Measurements from ENCODE around the gene NCAPG2. TPM values are rescaled to one million over a fixed set of nuclear protein-coding genes. Genes with fewer than 3 reads are reported as not detected.

Gene NCAPG2
- total RNA-seq, 2 donors from 2014 or later: 0.66 to 8.8 TPM

DNA sequence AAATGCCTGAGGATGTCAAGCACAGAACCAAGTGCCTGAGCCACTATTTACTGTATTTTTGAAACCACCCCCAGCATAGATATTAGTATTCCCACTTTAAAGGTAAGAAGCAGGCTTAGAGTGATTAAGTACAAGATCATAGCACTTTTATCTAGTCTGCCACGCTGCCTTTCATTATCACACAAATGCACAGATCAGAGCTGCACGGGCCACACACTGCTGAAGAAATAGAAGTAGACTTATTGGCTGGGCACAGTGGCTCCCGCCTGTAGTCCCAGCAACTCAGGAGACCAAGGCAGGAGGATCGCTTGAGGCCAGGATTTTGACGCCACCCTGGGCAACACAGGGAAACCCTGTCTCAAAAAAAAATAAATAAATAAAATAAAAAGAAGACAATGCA, 38.2 kb downstream of the NCAPG2 start:
- ATAC-seq (no peak), DNase-seq (no peak)
- 95 to 96% methylated on average over 5 of the region's 5 CpGs for WGBS, 2 donors
- no peaks in the 10 kb centered on the region for H3K36me3 ChIP-seq (replicated peaks in 1 of 2; ENCODE audit: insufficient read depth in 1 of 2, low read depth in 2 of 2)
- no peaks in the 10 kb centered on the region for H3K4me1 ChIP-seq
- H3K4me3 ChIP-seq: no peak overlapping the region
- no peaks in the 10 kb centered on the region for H3K9me3 ChIP-seq
- TF ChIP-seq, protein P1, sequence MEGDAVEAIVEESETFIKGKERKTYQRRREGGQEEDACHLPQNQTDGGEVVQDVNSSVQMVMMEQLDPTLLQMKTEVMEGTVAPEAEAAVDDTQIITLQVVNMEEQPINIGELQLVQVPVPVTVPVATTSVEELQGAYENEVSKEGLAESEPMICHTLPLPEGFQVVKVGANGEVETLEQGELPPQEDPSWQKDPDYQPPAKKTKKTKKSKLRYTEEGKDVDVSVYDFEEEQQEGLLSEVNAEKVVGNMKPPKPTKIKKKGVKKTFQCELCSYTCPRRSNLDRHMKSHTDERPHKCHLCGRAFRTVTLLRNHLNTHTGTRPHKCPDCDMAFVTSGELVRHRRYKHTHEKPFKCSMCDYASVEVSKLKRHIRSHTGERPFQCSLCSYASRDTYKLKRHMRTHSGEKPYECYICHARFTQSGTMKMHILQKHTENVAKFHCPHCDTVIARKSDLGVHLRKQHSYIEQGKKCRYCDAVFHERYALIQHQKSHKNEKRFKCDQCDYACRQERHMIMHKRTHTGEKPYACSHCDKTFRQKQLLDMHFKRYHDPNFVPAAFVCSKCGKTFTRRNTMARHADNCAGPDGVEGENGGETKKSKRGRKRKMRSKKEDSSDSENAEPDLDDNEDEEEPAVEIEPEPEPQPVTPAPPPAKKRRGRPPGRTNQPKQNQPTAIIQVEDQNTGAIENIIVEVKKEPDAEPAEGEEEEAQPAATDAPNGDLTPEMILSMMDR (IDR thresholded peaks at IDR 0.05): no peak
- no peak for TF ChIP-seq POLR2A (IDR thresholded peaks at IDR 0.05)
- H3K27ac ChIP-seq: no peak overlapping the region
- intact Hi-C loops (cut with DNase I): no loop called here
- H3K27me3 ChIP-seq: no peaks in the 10 kb centered on the region

DNA sequence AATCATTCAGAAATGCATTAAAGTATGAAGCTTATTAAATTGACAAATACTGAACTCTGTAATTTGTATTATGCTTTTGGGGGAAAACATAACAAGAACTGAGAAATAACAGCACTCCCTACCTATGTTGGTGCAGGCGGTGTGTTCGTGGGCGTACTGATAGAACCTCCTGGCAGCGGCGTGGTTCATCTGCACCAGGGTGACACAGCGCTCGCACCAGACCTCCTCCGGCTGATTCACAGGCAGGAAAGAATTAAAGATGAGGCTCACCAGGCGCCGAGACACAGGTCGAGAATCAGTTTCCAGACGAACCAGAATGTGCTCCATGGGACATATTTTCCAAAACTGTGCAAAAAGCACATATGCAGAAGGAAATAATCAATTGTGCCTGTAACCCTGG, 40.2 kb downstream of the NCAPG2 start:
- Histone ChIP-seq H3K27me3 (no peaks in the 10 kb centered on the region), H3K4me3 (no peak overlapping the region), H3K9me3 (no peaks in the 10 kb centered on the region), H3K4me1 (no peaks in the 10 kb centered on the region), H3K27ac (no peak overlapping the region), H3K36me3 (replicated peaks in 1 of 2; ENCODE audit: insufficient read depth in 1 of 2, low read depth in 2 of 2) (no peaks in the 10 kb centered on the region)
- DNase-seq (no peak), ATAC-seq (no peak)
- WGBS, 2 donors: 93 to 97% methylated on average over 12 of the region's 12 CpGs
- intact Hi-C loops (cut with DNase I): no loop called here
- TF ChIP-seq, protein P1 (IDR thresholded peaks at IDR 0.05): no peak
- no peak for TF ChIP-seq POLR2A (IDR thresholded peaks at IDR 0.05)

GRCh38 chr7:158663428-158663741, 41.2 kb downstream of the NCAPG2 start:
- Histone ChIP-seq H3K36me3 (replicated peaks in 1 of 2; ENCODE audit: insufficient read depth in 1 of 2, low read depth in 2 of 2) (no peaks in the 10 kb centered on the region), H3K9me3 (no peaks in the 10 kb centered on the region), H3K4me3 (no peak overlapping the region), H3K27ac (peak overlapping the region in 1 of 4 donors; percentile 6), H3K27me3 (no peaks in the 10 kb centered on the region), H3K4me1 (peaks cover 2% of the 10 kb centered on the region)
- intact Hi-C loops (cut with DNase I): no loop called here
- ATAC-seq: no peak
- peak in 1 of 4 donors; percentile 77 for DNase-seq
- 82 to 83% methylated on average over 2 of the region's 2 CpGs for WGBS, 2 donors
- TF ChIP-seq, protein P1 (IDR thresholded peaks at IDR 0.05): peak in 2 of 7 experiments; percentile 10 to 53
- TF ChIP-seq POLR2A (IDR thresholded peaks at IDR 0.05): no peak

- Histone ChIP-seq H3K4me3 (no peak overlapping the region), H3K4me1 (peaks cover 3% of the 10 kb centered on the region), H3K27ac (peak overlapping the region in 1 of 4 donors; percentile 6), H3K27me3 (no peaks in the 10 kb centered on the region), H3K9me3 (no peaks in the 10 kb centered on the region), H3K36me3 (replicated peaks in 1 of 2; ENCODE audit: insufficient read depth in 1 of 2, low read depth in 2 of 2) (no peaks in the 10 kb centered on the region)
- intact Hi-C loops (cut with DNase I): no loop called here
- TF ChIP-seq, protein P1 (IDR thresholded peaks at IDR 0.05): no peak
- TF ChIP-seq POLR2A (IDR thresholded peaks at IDR 0.05): no peak
- WGBS, 2 donors: 73 to 78% methylated on average over 14 of the region's 14 CpGs
- DNase-seq: peak in 1 of 4 donors; percentile 64
- no peak for ATAC-seq
Observed at GRCh38 chr7:158662610-158663427, 41.8 kb downstream of the NCAPG2 start.

DNA sequence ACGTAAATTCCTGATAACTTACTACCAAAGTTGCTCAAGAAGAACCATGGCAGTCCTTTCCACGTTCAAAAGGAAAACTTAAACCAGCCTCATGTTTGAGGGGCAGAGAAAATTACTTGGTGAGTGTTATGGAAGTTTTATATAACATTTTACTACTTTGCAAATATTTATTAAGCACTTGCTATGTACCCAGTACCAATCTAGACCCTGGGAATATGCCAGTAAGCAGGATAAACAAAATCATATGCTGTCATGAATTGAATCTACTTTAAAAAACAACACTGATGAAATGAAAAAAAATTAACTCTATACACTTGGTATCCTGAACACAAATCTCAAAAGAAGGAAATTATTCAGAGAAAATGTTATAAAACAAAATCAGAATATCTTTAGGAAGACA, 46.1 kb downstream of the NCAPG2 start:
- intact Hi-C loops (cut with DNase I): no loop called here
- Histone ChIP-seq H3K27me3 (no peaks in the 10 kb centered on the region), H3K27ac (no peak overlapping the region), H3K4me1 (peaks cover 13% of the 10 kb centered on the region), H3K36me3 (replicated peaks in 1 of 2; ENCODE audit: insufficient read depth in 1 of 2, low read depth in 2 of 2) (no peaks in the 10 kb centered on the region), H3K9me3 (no peaks in the 10 kb centered on the region), H3K4me3 (no peak overlapping the region)
- DNase-seq (no peak), ATAC-seq (no peak)
- TF ChIP-seq, protein P1 (IDR thresholded peaks at IDR 0.05): no peak
- TF ChIP-seq POLR2A (IDR thresholded peaks at IDR 0.05): no peak
- 67 to 71% methylated on average over 2 of the region's 2 CpGs for WGBS, 2 donors

All from body of pancreas (tissue), 4 donors.